Limb (tissue), 2 donors: ENCODE results near the gene YY1.
"Not testable (repeated sequence)": the region's sequence is repeated elsewhere in the genome, so short reads cannot be mapped to it uniquely, and the experiment has no call there.

Experiments
- DNase-seq, 2 donors: peaks; one replicate each; pipeline ENCODE4 v3.0.0-alpha.2; 2016; ENCODE audit errors: extremely low spot score in 2 of 2

The YY1 gene

GRCh38 chr14:100295376-100296105 is 56.6 kb downstream of the YY1 start:
- DNase-seq, result no peak

GRCh38 chr14:100296106-100296651 is 57.2 kb downstream of the YY1 start:
- no peak for DNase-seq

DNA sequence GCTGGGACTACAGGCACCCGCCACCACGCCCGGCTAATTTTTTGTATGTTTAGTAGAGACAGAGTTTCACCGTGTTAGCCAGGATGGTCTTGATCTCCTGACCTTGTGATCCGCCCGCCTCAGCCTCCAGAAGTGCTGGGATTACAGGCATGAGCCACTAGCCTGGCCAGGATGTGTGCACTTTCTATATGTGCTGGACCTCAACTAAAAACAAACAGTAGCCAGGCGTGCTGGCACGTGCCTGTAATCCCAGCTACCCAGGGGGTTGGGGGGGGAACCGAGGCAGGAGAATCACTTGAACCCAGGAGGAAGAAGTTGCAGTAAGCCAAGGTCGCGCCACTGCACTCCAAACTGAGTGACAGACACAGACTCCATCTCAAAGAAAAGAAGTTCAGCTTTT is 57.8 kb downstream of the YY1 start:
- not testable (repeated sequence) for DNase-seq

DNA sequence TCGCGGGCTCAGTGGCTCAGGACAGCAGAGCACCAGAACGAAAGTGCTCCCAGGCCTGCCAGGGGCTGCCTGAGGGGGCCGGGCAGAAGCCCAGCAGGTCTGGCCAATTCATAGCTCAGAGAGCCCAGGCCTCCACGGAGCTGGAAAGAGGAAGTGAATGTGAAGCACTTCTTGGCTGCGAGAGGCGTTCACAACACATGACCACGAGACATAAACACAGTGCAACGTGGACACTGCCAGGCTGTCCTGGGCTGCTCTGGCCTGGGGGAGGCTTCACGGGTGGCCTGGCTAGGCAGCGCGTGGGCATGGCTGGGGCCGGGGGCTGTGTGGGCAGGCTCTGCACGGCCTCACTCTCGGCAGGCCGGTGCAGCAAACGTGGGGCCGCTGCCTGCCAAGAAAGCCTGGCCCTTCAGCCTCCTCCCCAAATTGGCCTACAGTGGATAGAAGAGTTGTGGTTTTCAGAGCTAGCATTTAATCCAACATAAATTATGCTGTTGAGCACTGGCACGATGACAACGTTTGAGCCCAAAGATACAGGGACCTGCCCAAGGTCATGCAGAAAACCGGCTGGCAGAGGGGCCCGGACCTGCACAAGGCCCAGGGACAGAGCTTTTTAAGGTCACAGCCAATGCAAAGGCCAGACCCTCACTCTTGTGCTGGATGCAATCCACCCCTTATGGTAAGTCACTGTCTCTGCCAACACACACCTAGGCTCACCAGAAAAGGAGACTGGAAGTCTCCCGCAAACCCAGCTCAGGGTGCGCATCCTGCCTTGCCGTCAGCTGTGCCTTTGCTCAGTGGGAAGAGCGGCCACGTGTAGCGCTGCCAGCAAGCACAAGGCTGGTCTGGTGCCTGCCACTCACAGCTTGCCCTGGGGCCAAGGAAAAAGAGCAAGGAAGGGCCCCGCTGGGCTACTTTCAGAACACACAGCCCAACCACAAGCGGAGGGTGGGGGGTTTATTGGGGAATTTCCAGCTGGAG is 58.7 kb downstream of the YY1 start:
- peak in 1 of 2 donors; percentile 46 for DNase-seq

GRCh38 chr14:100298551-100299237 is 59.8 kb downstream of the YY1 start:
- no peak for DNase-seq

DNA sequence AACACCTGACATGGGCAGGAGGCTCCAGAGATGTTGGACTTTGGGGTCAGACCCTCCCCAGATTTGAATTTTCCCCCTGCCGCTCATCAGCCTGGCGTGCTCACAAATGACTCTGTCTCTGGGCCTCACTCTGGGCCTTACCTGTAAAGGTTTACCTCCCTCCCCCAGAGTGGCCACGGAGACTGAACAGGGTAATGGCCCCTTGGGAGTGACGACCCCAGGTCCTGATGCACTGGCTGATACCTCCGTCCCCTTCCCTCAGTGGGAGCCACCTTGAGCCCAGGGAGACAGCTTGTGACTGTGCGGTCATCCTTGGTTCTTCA is 60.3 kb downstream of the YY1 start:
- no peak for DNase-seq

GRCh38 chr14:100302616-100303015 is 63.7 kb downstream of the YY1 start:
- no peak for DNase-seq

- no peak for DNase-seq
Observed at GRCh38 chr14:100303179-100303578, 64.2 kb downstream of the YY1 start.

DNA sequence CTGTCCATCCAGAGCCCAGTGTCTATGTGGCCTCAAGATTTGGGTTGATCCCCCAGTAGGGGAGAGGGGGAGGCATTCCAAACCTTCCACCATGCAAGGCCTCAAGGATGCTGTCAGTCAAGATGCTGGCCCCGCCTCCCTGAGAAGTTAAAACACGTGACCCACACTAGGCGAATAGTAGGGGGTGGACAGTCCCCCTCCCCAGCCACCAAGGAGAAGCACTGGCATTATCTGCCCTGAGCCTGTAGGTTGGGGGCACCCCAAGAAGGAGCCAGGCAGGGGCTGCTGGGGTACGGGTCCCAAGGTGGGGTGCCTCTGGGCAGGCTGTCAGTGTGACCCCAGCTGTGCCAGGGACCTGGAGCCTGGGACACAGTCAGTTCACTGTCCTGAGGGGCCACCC is 65.0 kb downstream of the YY1 start:
- DNase-seq, result no peak

GRCh38 chr14:100304825-100305323 is 65.9 kb downstream of the YY1 start:
- DNase-seq, result no peak

- DNase-seq, result peak in 1 of 2 donors; percentile 67
Observed at GRCh38 chr14:100305324-100306100, 66.6 kb downstream of the YY1 start.

DNA sequence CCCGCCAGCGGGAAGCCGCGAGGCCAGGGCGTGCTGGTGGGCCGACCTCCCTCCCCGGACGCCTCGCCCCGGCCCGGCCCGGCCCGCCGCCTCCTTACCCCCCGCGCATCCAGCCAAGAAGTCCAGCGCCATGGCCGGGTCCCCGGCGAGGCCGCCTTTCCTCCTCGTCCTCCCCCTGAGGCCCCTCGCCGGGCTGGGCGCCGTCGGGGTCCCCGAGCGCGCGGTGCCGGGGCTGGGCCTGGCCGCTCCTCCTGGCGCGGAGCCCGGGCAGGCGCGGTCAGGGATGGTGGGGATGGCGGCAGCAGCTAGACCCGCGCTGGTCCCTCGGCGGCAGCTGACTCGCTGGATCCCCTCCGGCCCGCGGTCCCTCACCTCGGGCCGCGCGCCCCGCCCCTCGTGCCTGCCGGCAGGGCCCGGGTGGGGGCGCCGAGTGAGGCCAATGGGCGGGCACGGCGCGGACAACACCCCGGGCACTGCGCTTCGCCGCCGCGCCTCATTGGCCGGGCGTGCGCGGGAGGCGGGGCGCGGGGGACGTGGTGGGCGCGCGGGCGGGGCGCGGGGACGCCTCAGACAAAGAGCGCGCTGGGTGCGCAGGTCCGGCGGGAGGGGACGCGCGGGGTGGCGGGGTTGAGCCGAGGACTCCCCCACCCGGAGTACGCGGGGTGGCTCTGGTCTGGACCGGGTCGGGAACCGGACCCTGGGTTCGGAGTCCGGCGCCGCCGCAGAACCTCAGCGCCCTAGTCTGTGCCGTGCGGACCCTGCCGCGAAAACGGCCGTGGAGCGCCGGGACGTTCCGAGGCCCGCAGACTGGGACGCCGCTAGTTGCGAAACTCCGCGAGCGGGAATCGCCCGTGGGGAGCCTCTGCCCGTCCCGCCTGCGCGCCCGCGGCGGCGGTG is 67.4 kb downstream of the YY1 start, which contains the start of gene SLC25A29:
SLC25A29 (minus strand) TSS at position 344 of the 897 bp plus-strand sequence; CDS start at position 132, 212 bp downstream.
- DNase-seq, result peak; percentile 82 to 91

DNA sequence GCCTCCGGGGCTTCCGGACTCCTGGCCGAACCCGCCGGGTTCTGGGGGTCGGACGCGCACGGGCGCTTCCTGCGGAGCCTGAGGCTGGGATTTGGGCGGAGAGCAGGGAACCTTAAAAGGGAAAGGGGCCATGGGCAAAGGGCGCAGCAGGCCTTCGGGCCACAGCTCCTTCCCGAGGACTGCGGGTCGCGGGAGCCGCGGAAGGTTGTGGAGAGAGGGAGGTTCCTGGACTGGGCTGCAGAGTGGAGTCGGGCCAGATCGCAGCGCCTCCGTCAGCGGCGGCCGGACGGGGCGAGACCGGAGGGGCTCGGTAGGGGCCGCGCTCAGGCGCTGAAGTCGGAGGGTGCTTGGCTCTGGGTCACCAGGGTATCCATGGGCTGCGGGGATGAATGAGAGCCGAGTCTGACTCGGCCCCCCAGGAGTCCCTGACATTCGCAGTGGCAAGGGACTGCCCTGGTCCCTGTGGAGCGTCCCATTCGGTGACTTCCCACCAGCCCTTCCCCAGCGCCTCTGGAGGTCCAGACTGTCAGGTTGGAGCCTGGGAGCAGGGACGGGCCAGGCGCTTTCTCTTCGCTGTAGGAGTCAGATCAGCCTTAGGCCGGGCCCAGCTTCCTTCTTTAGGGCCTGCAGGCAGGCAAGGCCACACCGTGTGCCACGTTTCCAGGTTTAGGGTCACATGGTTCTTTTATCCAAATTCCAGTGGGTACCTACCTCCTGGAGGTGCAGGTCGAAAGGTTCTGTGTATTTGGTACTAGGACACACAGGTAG is 68.2 kb downstream of the YY1 start:
- no peak for DNase-seq

DNA sequence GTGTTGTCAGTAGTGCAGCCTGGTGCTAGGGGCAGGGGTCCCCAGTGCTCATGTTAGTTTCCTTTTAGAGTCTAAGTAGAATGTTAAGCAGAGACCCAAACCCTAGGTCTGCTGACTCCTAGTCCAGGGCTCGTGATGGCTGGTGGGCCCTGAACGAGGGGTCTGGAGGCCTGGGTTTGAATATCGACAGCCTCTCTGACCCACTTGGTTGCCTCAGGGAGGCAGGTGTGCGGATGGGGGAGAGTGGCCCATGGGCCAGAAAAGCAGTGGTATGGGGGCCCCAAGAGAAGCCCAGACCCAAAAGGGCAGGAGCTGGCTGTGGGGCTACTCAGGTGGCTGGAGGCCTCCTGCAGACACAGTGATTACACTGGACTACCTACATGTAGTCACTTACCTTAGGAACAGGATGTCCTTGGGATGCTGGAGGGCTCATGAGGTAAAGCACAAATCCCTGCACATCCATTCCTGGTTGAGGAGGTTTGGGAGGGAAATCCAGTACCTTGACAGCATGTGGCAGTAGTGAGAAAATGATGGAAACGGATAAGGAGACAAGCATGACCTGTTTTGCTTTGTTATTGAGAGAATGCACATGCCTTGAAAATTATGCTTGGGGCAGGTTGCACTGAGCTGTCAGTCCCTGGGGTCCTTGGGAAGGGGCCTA is 69.0 kb downstream of the YY1 start:
- DNase-seq, result no peak

DNA sequence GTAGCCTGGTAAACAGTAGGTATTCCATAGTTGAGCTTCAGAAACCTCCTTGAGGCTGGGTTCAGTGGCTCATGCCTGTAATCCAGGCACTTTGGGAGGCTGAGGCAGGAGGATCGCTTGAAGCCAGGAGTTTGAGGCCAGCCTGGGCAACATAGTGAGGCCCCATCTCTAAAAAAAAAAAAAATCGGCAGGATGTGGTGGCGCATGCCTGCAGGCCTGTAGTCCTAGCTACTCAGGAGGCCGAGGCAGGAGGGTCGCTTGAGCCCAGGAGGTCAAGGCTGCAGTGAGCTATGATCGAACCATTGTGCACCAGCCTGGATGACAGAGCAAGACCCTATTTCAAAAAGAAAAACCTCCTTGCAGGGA is 69.5 kb downstream of the YY1 start:
- not testable (repeated sequence) for DNase-seq

DNA sequence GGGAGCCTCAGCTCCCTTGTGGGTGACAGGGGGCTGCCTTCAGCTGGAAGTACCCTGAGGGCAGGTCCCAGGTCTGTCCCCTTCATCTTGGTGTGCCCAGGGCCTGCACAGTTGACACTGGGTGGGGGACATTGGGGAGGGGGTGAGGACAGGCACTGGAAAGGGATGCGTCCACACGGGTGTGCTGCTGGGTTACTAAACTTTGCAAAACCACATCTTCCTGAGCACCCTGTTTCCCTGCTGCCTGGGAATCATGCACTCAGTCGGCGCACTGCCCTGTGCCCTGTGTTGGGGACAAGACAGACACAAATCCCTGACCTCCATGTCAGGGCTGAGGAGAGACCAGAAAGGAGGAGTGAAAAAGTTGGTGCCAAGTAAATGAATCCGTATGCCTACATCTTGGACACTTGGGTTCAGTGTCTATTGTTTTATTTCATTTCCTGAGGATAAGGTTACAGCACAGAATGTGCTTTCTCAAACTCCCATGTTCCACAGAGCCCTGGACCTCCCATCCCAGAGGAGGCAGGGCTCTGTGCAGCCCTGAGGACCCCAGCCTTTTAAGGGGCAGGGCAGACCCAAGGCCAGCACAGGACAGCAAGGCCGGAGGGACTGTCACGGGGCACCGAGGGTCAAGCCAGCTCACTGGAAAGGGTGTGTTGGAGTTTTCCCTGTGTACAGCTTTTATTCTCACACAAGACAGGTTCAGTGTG is 70.2 kb downstream of the YY1 start:
- DNase-seq, result peak in 1 of 2 donors; percentile 29

GRCh38 chr14:100312110-100312876 is 73.3 kb downstream of the YY1 start:
- DNase-seq, result not testable (repeated sequence)
